Left renal cortex interstitium (tissue), 4 donors: Measurements from ENCODE around the gene ZNF653. TPM values are rescaled to one million over a fixed set of nuclear protein-coding genes. Genes with fewer than 3 reads are reported as not detected.
"Not testable (repeated sequence)": the region's sequence is repeated elsewhere in the genome, so short reads cannot be mapped to it uniquely, and the experiment has no call there.

ENCODE experiments used
- DNase-seq, 4 donors: peaks; one replicate each; pipeline ENCODE4 v3.0.0-alpha.2; 2013; ENCODE audit warnings: low read depth in 4 of 4, low spot score in 2 of 4, missing footprints in 1 of 4
- polyA plus RNA-seq, 4 donors: library from polyadenylated mRNA; unstranded; fragments of 120-200 nt; gene quantifications; one replicate each; pipeline ENCODE4 v1.2.1, GENCODE V29; 2013; ENCODE audit not compliant: insufficient read length in 4 of 4

ZNF653 gene
- polyA plus RNA-seq, 4 donors = 7.6 to 12.8 (median 11.4) TPM

DNA sequence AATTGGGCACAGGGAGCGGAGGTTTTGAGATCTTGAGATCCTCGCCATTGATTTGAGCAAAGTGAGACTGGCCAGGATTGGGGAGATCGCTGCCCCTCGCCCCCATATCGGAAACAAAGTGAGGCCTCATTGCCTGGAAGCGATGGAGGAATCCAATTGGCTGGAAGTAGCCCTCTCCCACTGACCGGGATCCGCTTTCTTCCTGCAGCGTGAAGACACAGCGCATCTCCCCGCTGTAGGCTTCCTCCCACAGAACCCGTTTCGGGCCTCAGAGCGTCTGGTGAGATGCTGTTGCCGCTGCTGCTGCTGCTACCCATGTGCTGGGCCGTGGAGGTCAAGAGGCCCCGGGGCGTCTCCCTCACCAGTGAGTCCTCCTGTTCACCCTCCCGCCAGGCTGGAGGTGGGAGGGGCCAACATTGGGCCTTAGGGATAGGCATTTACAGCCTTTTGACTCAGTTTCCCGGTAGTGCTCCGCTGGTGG is 69.8 kb downstream of the ZNF653 start:
- DNase-seq = no peak

GRCh38 chr19:11435057-11435832 is 70.4 kb downstream of the ZNF653 start, which contains the start of the genes ODAD3 and PRKCSH:
TSS of gene ODAD3 (minus strand) at chr19:11435121. CDS start at chr19:11435016, 105 bp downstream.
TSS of gene PRKCSH (plus strand) at chr19:11435635. CDS start at chr19:11436118, 483 bp downstream.
- DNase-seq = peak; percentile 99 to 100 (median 100)

- DNase-seq = no peak
These were observed 71.0 kb downstream of the ZNF653 start for GRCh38 chr19:11434703-11435056.

DNA sequence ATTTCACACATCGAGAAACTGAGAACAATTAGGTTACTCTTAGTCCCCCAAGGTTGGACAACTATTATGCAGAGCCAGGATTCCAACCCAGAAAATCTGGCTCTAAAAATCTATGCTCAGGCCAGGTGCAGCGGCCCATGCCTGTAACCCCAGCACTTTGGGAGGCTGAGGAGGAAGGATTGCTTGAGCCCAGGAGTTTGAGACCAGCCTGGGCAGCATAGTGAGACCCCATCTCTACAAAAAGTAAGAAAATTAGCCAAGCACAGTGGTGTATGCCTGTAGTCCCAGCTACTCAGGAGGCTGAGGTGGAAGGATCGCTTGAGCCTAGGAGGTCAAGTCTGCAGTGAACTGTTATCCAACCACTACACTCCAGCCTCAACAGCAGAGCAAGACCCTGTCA is 72.1 kb downstream of the ZNF653 start:
- DNase-seq = not testable (repeated sequence)

Other genes with a start within 250 kb of the ZNF653 start
- gene DOCK6, start 243.3 kb downstream of the ZNF653 start, polyA plus RNA-seq = 10 to 100 TPM; 31.8 to 69.6 (median 50.0) TPM
- gene TSPAN16, start 209.7 kb downstream of the ZNF653 start, polyA plus RNA-seq = under 1 TPM in 2 of 4 donors, not detected in 2; 0.09 to 0.36 TPM
- gene RAB3D, start 166.2 kb downstream of the ZNF653 start, polyA plus RNA-seq = 10 to 100 TPM; 15.7 to 19.6 (median 17.5) TPM
- 100 to 1,000 TPM; 135 to 151 (median 142) TPM for gene TMEM205, start 159.6 kb downstream of the ZNF653 start, polyA plus RNA-seq
- gene CCDC159, start 159.3 kb downstream of the ZNF653 start, polyA plus RNA-seq = 10 to 100 TPM; 20.2 to 45.6 (median 30.5) TPM
- gene PLPPR2, start 150.4 kb downstream of the ZNF653 start, polyA plus RNA-seq = 10 to 100 TPM; 10.2 to 21.2 (median 17.8) TPM
- 1 to 10 TPM; 2.6 to 3.7 (median 3.4) TPM for gene SWSAP1, start 131.2 kb downstream of the ZNF653 start, polyA plus RNA-seq
- 10 to 100 TPM; 16.5 to 40.6 (median 29.7) TPM for gene EPOR, start 121.5 kb downstream of the ZNF653 start, polyA plus RNA-seq
- gene RGL3, start 86.5 kb downstream of the ZNF653 start, polyA plus RNA-seq = 100 to 1,000 TPM in 2 of 4 donors, 10 to 100 TPM in 2; 47.9 to 141 (median 97.3) TPM
- gene ODAD3, start 70.7 kb downstream of the ZNF653 start, polyA plus RNA-seq = 1 to 10 TPM; 1.7 to 2.3 (median 2.1) TPM
- 100 to 1,000 TPM; 302 to 378 (median 348) TPM for gene PRKCSH, start 70.2 kb downstream of the ZNF653 start, polyA plus RNA-seq
- gene ELAVL3, start 24.8 kb downstream of the ZNF653 start, polyA plus RNA-seq = under 1 TPM; 0.08 to 0.49 (median 0.16) TPM
- gene ECSIT, start 23.3 kb upstream of the ZNF653 start, polyA plus RNA-seq = 10 to 100 TPM; 36.4 to 47.9 (median 42.0) TPM
- gene CNN1, start 33.0 kb upstream of the ZNF653 start, polyA plus RNA-seq = 1 to 10 TPM; 4.2 to 5.4 (median 5.1) TPM
- gene ELOF1, start 53.4 kb upstream of the ZNF653 start, polyA plus RNA-seq = 10 to 100 TPM; 42.3 to 66.1 (median 52.0) TPM
- gene ACP5, start 71.8 kb upstream of the ZNF653 start, polyA plus RNA-seq = 10 to 100 TPM; 11.7 to 20.6 (median 13.4) TPM
- gene ZNF627, start 91.6 kb upstream of the ZNF653 start, polyA plus RNA-seq = 10 to 100 TPM; 37.8 to 51.9 (median 45.6) TPM
- gene ZNF823, start 233.1 kb upstream of the ZNF653 start, polyA plus RNA-seq = 10 to 100 TPM in 3 of 4 donors, 1 to 10 TPM in 1; 9.1 to 13.9 (median 10.4) TPM